Cortex of kidney (tissue), 1 donor: ENCODE data around the gene SNRNP25.
"Not testable (repeated sequence)": the region's sequence is repeated elsewhere in the genome, so short reads cannot be mapped to it uniquely, and the experiment has no call there.

ENCODE experiments used
- DNase-seq: peaks from one replicate; lab custom pipeline; 2025; lab: John Stamatoyannopoulos, UW

SNRNP25 gene

GRCh38 chr16:42069-42457 lies 11.6 kb upstream of the SNRNP25 start:
- no peak for DNase-seq

DNA sequence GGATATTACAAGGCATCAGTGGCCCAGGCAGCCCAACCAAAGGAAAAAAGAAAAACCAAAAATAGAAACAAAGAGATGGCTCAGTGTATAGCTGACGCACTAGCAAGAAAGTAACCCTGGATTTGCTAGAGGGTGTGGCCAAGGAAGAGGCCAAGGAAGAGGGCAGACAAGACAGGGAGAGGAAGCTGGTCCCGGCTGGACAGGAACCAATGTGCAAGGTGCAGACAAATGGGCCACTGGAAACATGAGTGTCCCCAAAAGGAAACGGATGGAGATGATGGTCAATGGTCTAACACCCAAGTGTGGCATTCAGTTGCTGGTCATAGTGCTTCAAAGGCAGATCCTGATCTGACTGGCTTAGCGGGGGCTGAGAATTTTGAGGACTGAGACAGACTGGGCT lies 10.9 kb upstream of the SNRNP25 start:
- no peak for DNase-seq

GRCh38 chr16:43294-43693 lies 10.3 kb upstream of the SNRNP25 start:
- DNase-seq: no peak

GRCh38 chr16:44655-45054 lies 9.0 kb upstream of the SNRNP25 start:
- no peak for DNase-seq

DNA sequence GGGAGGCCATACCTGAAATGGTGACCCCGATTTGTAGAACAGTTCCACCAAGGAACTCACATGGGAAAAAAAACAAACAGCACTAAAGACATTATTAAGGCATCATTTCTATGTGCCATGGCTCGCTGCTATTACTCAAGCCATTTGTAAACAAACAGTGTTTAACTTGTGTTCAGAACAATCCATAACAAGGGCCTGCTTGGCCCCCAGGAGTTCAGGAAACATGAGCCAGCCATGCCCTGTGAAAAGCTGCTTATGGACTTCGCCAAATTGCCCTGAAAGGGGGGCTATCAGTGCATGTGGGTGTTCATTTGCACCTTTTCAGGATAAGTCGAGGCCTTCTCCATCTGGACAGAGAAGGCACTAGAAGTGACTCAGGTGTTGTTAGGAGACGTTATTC lies 8.2 kb upstream of the SNRNP25 start:
- no peak for DNase-seq

DNA sequence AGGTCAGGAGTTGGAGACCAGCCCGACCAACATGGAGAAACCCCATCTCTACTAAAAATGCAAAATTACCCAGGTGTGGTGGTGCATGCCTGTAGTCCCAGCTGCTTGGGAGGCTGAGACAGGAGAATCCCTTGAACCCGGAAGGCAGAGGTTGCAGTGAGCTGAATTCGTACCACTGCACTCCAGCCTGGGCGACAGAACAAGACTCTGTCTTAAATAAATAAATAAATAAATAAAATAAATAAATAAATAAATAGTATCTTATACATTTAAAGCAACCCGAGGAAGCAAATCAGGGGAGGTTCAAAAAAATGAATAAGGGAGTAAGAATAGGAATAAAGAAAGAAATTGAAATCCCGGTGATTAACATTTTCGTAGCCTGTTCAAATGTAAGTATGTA lies 7.1 kb upstream of the SNRNP25 start:
- not testable (repeated sequence) for DNase-seq

DNA sequence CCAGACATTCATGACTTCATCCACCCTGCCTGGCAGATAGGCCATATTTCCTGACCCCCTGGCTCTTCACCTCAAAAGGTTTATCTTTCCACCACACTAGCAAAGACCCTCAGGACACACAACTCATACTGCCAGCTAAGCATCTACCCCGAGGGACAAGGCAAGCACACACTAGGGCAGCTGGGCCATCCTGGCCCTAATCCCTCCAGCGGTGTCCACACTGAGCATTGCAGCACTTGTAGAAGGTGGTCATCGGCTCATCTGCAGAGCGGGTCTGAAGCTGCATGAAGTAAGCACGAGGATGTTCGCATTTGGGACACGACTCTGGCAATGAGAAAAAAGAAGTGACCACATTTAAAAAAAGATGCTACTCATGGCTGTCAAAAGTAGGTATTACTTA lies 6.4 kb upstream of the SNRNP25 start:
- DNase-seq: no peak

DNA sequence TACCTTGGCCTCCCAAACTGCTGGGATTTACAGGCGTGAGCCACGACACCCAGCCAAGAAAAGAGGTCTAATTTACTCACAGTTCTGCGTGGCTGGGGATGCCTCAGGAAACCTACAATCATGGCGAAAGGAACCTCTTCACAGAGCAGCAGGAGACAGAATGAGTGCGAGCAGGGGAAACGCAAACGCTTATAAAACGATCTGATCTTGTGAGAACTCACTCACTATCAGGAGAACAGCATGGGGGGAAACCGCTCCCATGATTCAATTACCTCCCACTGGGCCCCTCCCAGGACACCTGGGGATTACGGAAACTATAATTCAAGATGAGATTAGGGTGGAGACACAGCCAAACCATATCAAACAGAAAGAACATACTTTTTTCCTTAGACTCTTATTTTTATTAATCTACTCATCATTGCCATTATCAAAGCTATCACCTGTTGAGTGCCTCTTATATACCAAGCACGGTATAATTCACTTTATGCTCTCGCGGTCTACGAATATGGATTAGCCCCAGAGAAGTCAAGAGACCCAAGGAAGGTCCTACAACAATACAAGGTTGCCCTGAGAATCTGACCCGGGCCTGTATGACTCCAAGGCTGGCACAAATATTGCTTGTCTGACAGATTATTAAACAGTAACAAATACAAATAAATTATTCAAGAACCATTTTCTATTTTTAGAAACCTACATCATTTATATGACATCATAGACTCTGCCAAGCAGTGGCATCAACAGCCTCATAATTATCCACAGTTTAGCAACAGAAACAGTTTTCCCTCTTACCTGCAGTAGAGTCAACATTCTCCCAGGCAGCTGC lies 2.6 kb upstream of the SNRNP25 start:
- no peak for DNase-seq

DNA sequence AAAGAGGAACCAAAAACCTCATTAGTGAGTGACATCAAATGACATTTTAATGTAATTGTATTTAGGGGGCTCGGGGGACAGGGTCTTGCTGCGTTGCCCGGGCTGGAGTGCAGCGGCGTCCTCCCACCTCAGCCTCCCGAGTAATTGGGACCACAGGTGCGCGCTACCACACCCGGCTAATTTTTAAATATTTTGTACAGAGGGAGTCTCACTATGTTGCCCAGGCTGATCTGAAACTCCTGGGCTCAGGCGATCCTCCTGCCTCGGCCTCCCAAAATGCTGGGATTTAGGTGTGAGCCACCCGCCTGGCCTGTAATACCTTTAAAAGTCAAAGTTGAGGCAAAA lies 581 bp downstream of the SNRNP25 start:
- DNase-seq: no peak

GRCh38 chr16:55571-56136 lies 2.0 kb downstream of the SNRNP25 start:
- DNase-seq: no peak

GRCh38 chr16:56231-56927 lies 2.8 kb downstream of the SNRNP25 start:
- DNase-seq: no peak

- no peak for DNase-seq
Observed at GRCh38 chr16:57711-58110, 4.1 kb downstream of the SNRNP25 start.

- DNase-seq: no peak
Observed at GRCh38 chr16:58491-59439, 5.1 kb downstream of the SNRNP25 start.

DNA sequence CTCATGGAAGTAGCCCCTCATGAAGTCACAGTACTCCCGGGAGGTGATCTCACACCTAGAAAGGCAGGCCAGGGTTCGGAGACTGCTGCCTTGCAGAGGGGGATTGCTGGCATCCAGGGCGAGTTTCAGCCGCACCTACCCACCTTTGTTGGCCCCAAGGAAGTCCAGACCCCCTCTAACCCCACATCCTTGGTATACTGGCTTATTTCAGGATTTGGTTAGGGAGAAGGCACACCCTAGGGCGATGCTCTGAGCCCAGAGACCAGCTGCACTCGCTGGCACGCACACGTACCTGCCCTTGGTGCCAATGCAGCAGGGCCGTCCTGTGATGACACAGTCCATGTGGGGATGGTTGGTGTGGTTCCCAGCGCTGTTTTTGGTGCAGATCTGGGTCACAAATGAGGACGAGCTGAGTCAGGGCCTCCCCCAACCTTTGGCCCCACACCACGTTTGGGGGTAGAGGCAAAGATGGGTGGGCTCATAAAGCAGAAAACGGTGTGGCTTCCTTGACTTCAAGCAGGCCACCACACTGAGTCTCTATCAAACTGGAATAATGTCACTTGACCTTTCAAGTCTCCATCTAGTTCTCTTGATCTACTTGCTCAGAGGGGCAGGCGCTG lies 5.9 kb downstream of the SNRNP25 start:
- DNase-seq: no peak

DNA sequence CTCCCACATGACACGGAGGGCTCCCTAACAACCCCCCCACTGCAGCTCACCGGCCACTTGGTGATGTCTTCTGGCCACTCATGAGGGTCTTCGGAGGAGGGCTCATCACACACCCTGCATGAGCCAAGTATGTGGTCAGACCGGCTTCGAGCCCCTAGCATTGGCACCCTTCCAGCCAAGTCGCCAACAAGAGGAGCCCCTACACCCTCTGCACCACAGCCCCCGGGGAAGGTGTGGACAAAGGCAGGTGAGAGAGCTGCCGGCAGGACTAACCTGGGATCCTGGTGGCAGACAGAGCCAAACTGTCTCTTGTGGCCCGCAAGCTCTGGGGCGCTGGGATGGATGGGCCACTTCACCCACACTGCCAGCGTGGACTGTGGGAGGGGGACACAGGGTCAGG lies 6.5 kb downstream of the SNRNP25 start:
- no peak for DNase-seq

DNA sequence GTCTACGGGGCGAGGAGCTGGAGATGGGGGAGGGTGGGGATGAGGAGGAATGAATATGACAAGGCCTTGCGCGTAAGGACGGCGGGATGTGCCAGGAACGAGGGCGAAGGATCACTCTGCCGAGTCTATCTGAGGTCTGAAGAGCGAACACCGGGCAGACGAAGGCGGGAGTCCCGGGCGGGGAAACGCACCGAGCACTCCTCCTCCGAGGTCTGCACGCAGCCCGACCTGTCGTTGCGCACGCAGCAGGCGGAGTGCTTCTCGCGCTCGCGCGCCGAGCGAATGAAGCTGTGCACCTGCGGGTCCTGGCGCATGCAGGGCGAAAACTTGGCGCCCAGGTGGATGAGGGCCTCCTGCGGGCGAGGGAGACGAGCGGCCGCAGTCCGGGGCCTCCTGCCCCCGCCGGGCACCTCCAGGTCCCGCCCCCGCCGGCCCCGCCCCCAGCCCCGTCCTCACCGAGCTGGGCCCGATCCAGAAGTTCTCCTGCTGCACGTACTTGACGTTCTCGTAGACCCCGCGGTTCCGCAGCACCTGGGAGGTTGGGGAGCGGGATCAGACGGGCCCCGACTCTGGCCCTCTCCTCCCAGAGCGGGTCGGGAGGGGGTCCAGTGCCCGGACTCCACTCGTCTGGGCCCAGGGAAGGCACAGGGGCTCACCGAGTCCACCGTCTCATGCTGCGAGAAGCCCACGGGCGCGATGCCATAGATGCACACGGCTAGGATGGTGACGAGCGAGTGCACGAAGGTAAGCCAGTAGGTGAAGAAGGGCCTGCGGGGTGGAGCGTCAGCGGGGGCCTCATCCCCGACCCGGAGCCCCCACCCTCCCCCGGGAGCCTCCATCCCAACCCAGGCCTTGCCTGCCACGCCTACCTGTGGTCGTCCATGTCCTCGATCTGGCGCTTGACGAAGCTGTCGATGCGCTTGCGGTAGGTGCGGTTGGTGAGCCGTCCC lies 7.6 kb downstream of the SNRNP25 start:
- DNase-seq: no peak

- no peak for DNase-seq
Observed at GRCh38 chr16:61879-62281, 8.3 kb downstream of the SNRNP25 start.

GRCh38 chr16:62283-62967 lies 8.8 kb downstream of the SNRNP25 start:
- no peak for DNase-seq

GRCh38 chr16:62968-63391 lies 9.4 kb downstream of the SNRNP25 start:
- DNase-seq: no peak

GRCh38 chr16:63466-63865 lies 9.8 kb downstream of the SNRNP25 start:
- no peak for DNase-seq
